ENCODE data around the gene STXBP2.

STXBP2 gene

DNA sequence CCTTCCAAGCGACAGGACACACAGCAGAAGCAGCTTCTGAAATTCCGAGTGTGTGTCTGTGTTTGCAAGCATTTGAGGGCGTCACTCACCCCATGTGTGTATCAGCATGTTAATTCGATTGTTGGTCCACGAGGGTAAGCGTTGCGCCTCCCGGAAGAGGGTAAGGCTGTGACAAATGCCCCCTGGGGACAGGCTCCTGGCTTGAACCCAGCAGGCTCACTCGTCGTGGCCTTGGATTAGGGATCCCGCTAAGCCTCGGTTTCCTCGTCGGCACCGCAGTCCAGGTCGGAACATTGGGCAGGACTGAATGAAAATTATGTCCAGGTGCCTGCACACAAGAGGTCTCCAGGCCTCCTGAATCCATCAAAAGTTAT, 606 bp upstream of the STXBP2 start:
- TF ChIP-seq EZH2phosphoT487 (IDR thresholded peaks at IDR 0.05; ENCODE audit: low read depth) = no peak
- TF ChIP-seq, protein P1, sequence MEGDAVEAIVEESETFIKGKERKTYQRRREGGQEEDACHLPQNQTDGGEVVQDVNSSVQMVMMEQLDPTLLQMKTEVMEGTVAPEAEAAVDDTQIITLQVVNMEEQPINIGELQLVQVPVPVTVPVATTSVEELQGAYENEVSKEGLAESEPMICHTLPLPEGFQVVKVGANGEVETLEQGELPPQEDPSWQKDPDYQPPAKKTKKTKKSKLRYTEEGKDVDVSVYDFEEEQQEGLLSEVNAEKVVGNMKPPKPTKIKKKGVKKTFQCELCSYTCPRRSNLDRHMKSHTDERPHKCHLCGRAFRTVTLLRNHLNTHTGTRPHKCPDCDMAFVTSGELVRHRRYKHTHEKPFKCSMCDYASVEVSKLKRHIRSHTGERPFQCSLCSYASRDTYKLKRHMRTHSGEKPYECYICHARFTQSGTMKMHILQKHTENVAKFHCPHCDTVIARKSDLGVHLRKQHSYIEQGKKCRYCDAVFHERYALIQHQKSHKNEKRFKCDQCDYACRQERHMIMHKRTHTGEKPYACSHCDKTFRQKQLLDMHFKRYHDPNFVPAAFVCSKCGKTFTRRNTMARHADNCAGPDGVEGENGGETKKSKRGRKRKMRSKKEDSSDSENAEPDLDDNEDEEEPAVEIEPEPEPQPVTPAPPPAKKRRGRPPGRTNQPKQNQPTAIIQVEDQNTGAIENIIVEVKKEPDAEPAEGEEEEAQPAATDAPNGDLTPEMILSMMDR (IDR thresholded peaks at IDR 0.05; ENCODE audit: low read depth, low read length) = no peak
- Histone ChIP-seq H3K9me3 (ENCODE audit: insufficient read depth, low read length) (no peaks in the 10 kb centered on the region), H3K79me2 (ENCODE audit: low read length) (peaks cover 41% of the 10 kb centered on the region), H3K27me3 (ENCODE audit: low read depth, low read length) (no peaks in the 10 kb centered on the region), H3K36me3 (replicated peaks; ENCODE audit: low read depth, low read length) (peaks cover 22% of the 10 kb centered on the region), H3K4me1 (ENCODE audit: low read length) (peaks cover 13% of the 10 kb centered on the region), H3K4me2 (ENCODE audit: low read length) (peak overlapping the region; percentile 92), H3K9ac (ENCODE audit: low read length) (no peak overlapping the region), H2AFZ (ENCODE audit: low read depth, low read length) (peak overlapping the region; percentile 87; the same call in 1 of the 2 replicates), H4K20me1 (ENCODE audit: insufficient read depth, low read length) (peaks cover 7% of the 10 kb centered on the region; the same call in 1 of the 2 replicates), H3K27ac (ENCODE audit: low read length) (no peak overlapping the region), H3K4me3 (ENCODE audit: low read length) (peak overlapping the region; percentile 92)

DNA sequence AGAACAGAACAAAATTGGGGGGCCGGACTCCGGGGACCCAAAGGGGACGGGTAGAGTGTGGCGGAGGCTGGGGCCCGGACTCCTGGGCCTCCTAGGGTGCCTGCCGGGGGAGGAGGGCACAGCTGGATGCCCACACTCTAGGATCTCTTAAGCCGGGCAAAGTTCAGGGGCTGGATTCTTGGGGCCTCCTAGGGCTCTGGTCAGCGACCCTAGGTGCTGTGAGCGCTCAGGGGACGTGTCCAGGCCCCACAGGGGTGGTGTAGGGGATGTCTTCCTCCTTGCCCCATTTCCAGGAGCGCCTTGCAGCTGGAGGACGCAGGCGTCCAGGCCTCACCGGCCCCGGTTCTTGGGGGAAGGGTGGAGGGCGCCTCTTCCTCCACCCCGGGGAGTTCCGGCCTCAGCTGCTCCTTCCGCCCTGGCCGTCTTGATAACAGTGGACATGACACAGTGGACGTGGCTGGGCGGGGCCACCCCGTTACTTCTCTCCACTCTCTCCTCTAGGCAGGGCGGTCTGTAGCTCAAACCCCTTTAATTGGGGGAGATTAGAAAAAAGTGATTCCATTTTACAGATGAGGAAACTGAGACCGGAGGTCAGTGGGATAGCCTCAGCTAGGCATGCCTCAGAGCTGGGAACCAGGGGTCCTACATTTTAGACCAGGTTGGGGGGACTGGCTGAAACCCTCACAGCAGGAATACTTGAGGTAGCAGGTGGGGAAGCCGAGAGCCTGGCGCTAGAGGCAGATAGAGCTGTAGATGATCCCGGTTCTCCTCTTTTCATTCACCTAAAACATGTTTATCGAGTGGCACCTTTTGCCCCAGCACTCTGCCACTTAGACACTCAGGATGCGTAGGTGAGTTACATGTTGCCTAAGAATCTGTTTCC, 705 bp downstream of the STXBP2 start:
- Histone ChIP-seq H3K4me1 (ENCODE audit: low read length) (peaks cover 13% of the 10 kb centered on the region), H2AFZ (ENCODE audit: low read depth, low read length) (no peak overlapping the region), H3K36me3 (replicated peaks; ENCODE audit: low read depth, low read length) (peaks cover 19% of the 10 kb centered on the region), H3K4me3 (ENCODE audit: low read length) (peak overlapping the region; percentile 92), H3K27me3 (ENCODE audit: low read depth, low read length) (no peaks in the 10 kb centered on the region), H4K20me1 (ENCODE audit: insufficient read depth, low read length) (peaks cover 7% of the 10 kb centered on the region; the same call in 1 of the 2 replicates), H3K4me2 (ENCODE audit: low read length) (peak overlapping the region; percentile 92), H3K79me2 (ENCODE audit: low read length) (peaks cover 35% of the 10 kb centered on the region), H3K27ac (ENCODE audit: low read length) (peak overlapping the region; percentile 32), H3K9me3 (ENCODE audit: insufficient read depth, low read length) (no peaks in the 10 kb centered on the region), H3K9ac (ENCODE audit: low read length) (peak overlapping the region; percentile 87)
- no peak for TF ChIP-seq EZH2phosphoT487 (IDR thresholded peaks at IDR 0.05; ENCODE audit: low read depth)
- TF ChIP-seq, protein P1 (IDR thresholded peaks at IDR 0.05; ENCODE audit: low read depth, low read length) = no peak

DNA sequence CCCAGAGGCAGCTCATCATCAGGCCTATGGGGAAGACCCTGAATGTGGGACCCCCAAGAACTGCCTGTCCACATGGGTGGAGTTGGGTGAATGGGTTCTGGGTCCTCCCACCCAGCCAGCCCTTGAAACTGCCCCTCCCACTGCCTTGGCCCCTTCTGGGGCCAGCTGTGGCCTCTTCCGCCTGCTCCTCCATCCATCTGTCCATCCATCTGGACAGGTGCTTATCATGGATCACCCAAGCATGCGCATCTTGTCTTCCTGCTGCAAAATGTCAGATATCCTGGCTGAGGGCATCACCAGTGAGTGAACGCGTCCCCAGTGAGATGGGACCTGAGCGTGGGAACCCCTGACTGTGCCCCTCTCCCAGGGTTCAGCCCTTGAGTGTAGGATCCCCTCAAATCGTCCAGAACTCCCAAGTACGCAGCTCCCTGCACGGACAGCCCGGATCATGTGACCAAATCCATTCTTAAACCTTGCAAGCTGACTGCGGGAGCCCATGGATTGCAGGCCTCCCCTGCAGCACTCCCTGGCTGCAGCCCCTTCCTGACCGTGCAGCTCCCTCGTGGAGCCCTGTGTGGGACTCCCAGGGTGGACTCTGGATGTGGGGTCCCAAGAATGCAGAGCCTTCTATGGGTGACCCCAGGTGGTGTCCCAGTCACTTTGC, 2.0 kb downstream of the STXBP2 start:
- Histone ChIP-seq H3K27ac (ENCODE audit: low read length) (no peak overlapping the region), H2AFZ (ENCODE audit: low read depth, low read length) (no peak overlapping the region), H3K4me3 (ENCODE audit: low read length) (no peak overlapping the region), H3K36me3 (replicated peaks; ENCODE audit: low read depth, low read length) (peaks cover 19% of the 10 kb centered on the region), H3K27me3 (ENCODE audit: low read depth, low read length) (no peaks in the 10 kb centered on the region), H3K9me3 (ENCODE audit: insufficient read depth, low read length) (no peaks in the 10 kb centered on the region), H3K9ac (ENCODE audit: low read length) (no peak overlapping the region), H3K4me2 (ENCODE audit: low read length) (no peak overlapping the region), H3K79me2 (ENCODE audit: low read length) (peaks cover 35% of the 10 kb centered on the region), H4K20me1 (ENCODE audit: insufficient read depth, low read length) (peaks cover 7% of the 10 kb centered on the region; the same call in 1 of the 2 replicates), H3K4me1 (ENCODE audit: low read length) (peaks cover 13% of the 10 kb centered on the region)
- TF ChIP-seq, protein P1 (IDR thresholded peaks at IDR 0.05; ENCODE audit: low read depth, low read length) = no peak
- no peak for TF ChIP-seq EZH2phosphoT487 (IDR thresholded peaks at IDR 0.05; ENCODE audit: low read depth)

DNA sequence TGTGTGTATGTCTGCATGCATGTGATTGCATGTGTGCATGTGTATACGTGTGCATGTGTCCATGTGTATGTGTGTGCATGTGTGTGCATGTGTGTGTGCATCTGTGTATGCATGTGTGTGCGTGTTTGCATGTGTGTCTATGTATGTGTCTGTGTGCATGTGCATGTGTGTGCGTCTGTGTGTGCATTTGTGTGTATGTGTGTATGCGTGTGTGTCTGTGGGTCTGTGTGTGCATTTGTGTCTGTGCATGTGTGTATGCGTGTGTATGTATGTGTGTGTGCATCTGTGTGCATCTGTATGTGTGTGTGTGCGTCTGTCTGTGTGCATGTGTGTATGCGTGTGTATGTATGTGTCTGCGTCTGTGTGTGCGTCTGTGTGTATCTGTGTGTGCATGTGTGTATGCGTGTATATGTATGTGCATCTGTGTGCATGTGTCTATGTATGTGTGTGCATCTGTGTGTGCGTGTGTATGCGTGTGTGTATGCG, 3.0 kb downstream of the STXBP2 start:
- no peak overlapping the region for H3K4me2 ChIP-seq (ENCODE audit: low read length)
- TF ChIP-seq, protein P1 (IDR thresholded peaks at IDR 0.05; ENCODE audit: low read depth, low read length) = no peak
- TF ChIP-seq EZH2phosphoT487 (IDR thresholded peaks at IDR 0.05; ENCODE audit: low read depth) = no peak

More for the DNA sequence above, 3.0 kb downstream of the STXBP2 start:
- Histone ChIP-seq H3K4me3 (ENCODE audit: low read length) (no peak overlapping the region), H4K20me1 (ENCODE audit: insufficient read depth, low read length) (peaks cover 7% of the 10 kb centered on the region; the same call in 1 of the 2 replicates), H2AFZ (ENCODE audit: low read depth, low read length) (no peak overlapping the region), H3K4me1 (ENCODE audit: low read length) (peaks cover 19% of the 10 kb centered on the region), H3K27me3 (ENCODE audit: low read depth, low read length) (no peaks in the 10 kb centered on the region), H3K79me2 (ENCODE audit: low read length) (peaks cover 35% of the 10 kb centered on the region), H3K9ac (ENCODE audit: low read length) (no peak overlapping the region), H3K27ac (ENCODE audit: low read length) (no peak overlapping the region), H3K9me3 (ENCODE audit: insufficient read depth, low read length) (no peaks in the 10 kb centered on the region), H3K36me3 (replicated peaks; ENCODE audit: low read depth, low read length) (peaks cover 25% of the 10 kb centered on the region)
